Sciatic nerve (tissue), 2 donors: ENCODE data around the gene NFIB. TPM values are rescaled to one million over a fixed set of nuclear protein-coding genes. Genes with fewer than 3 reads are reported as not detected.
A peak's percentile ranks its signal among the peaks of the same experiment; 100 is the strongest.

ENCODE experiments used
- ATAC-seq: fragments of 200-7000 bp; cut with Tn5 transposase; one replicate; pipeline ENCODE4 v1.9.1; 2020; ENCODE audit warnings: mild to moderate bottlenecking, moderate library complexity
- DNase-seq: peaks from one replicate; pipeline ENCODE4 v3.0.0-alpha.2; 2020; ENCODE audit warnings: low spot score
- intact Hi-C: fragments of 100-400 bp; cut with DNase I; formaldehyde crosslinking; loops from one replicate; pipeline ENCODE4 v1.14.2; 2022
- total RNA-seq: library from RNA; stranded (reverse); fragmentation: NEBNext Ultra II Directional; extraction: Animal tissue kit (Norgen Biotek cat#: 25700); gene quantifications from one replicate; pipeline ENCODE4 v1.2.1, GENCODE V29; 2021
- donor health status: DM: no; HTN: no; CAD: no.
- donor health status: DM: no; HTN: no; CAD: no.

The NFIB gene
- total RNA-seq, 1 donor from 2014 or later = 137 TPM

- ATAC-seq (no peak), DNase-seq (no peak)
- intact Hi-C loops = no loop called here
Measured at GRCh38 chr9:14080959-14081542, 232.9 kb downstream of the NFIB start.

- DNase-seq = no peak
- ATAC-seq = no peak
- intact Hi-C loops = no loop called here
Measured at GRCh38 chr9:14079440-14079839, 234.5 kb downstream of the NFIB start.

GRCh38 chr9:14077672-14078071 lies 236.3 kb downstream of the NFIB start:
- DNase-seq (no peak), ATAC-seq (no peak)
- intact Hi-C loops = no loop called here

GRCh38 chr9:14075218-14075617 lies 238.7 kb downstream of the NFIB start:
- ATAC-seq = no peak
- DNase-seq = no peak
- intact Hi-C loops = no loop called here

GRCh38 chr9:14072850-14073249 lies 241.1 kb downstream of the NFIB start:
- intact Hi-C loops = no loop called here
- ATAC-seq (peak; percentile 24), DNase-seq (no peak)

GRCh38 chr9:14071484-14071883 lies 242.5 kb downstream of the NFIB start:
- DNase-seq = no peak
- no peak for ATAC-seq
- intact Hi-C loops = no loop called here

GRCh38 chr9:14068690-14069089 lies 245.3 kb downstream of the NFIB start:
- ATAC-seq (no peak), DNase-seq (no peak)
- intact Hi-C loops = no loop called here

- intact Hi-C loops = no loop called here
- ATAC-seq (no peak), DNase-seq (no peak)
Measured at GRCh38 chr9:14066831-14067230, 247.1 kb downstream of the NFIB start.

GRCh38 chr9:14066032-14066431 lies 247.9 kb downstream of the NFIB start:
- DNase-seq = no peak
- no peak for ATAC-seq
- intact Hi-C loops = no loop called here

- no peak for ATAC-seq
- DNase-seq = no peak
- intact Hi-C loops = no loop called here
Measured at GRCh38 chr9:14064940-14065339, 249.0 kb downstream of the NFIB start.

GRCh38 chr9:14063756-14064155 lies 250.2 kb downstream of the NFIB start:
- no peak for ATAC-seq
- DNase-seq = no peak
- intact Hi-C loops = no loop called here

GRCh38 chr9:14062586-14063221 lies 251.2 kb downstream of the NFIB start:
- DNase-seq (no peak), ATAC-seq (no peak)
- intact Hi-C loops = no loop called here

GRCh38 chr9:14061936-14062585 lies 251.9 kb downstream of the NFIB start:
- DNase-seq (no peak), ATAC-seq (no peak)
- intact Hi-C loops = no loop called here

GRCh38 chr9:14058325-14058688 lies 255.6 kb downstream of the NFIB start:
- intact Hi-C loops = no loop called here
- ATAC-seq = no peak
- DNase-seq = no peak

GRCh38 chr9:14057368-14058324 lies 256.3 kb downstream of the NFIB start:
- ATAC-seq = no peak

GRCh38 chr9:14056316-14056861 lies 257.6 kb downstream of the NFIB start:
- DNase-seq = no peak
- intact Hi-C loops = no loop called here
- no peak for ATAC-seq

More at GRCh38 chr9:14057368-14058324, 256.3 kb downstream of the NFIB start:
- no peak for DNase-seq
- intact Hi-C loops = no loop called here

GRCh38 chr9:14054096-14054495 lies 259.8 kb downstream of the NFIB start:
- ATAC-seq (no peak), DNase-seq (no peak)
- intact Hi-C loops = no loop called here

GRCh38 chr9:14052359-14052758 lies 261.6 kb downstream of the NFIB start:
- intact Hi-C loops = no loop called here
- ATAC-seq (no peak), DNase-seq (no peak)

- no peak for ATAC-seq
- DNase-seq = no peak
- intact Hi-C loops = no loop called here
Measured at GRCh38 chr9:14051419-14051818, 262.5 kb downstream of the NFIB start.
